Neural cell (in vitro differentiated cells): Measurements from ENCODE around the gene AKR1B15. TPM values are rescaled to one million over a fixed set of nuclear protein-coding genes. Genes with fewer than 3 reads are reported as not detected.

ENCODE experiments used
- H2AFZ ChIP-seq: fragments of 200-600, 300-800 bp; sonication (generic), shearing (Covaris generic); 2 replicates; pipeline ENCODE4 v1.6.0; 2014; ENCODE audit warnings: low read depth, mild to moderate bottlenecking, antibody characterized with exemption, low read length, moderate library complexity
- H3F3A ChIP-seq: fragments of 200-600 bp; shearing (Covaris generic); 2 replicates; pipeline ENCODE4 v1.6.1; 2016; ENCODE audit warnings: mild to moderate bottlenecking, moderate library complexity, mixed read lengths, antibody characterized with exemption, low read length; ENCODE audit not compliant: insufficient read depth, poor library complexity, severe bottlenecking
- H3K27ac ChIP-seq: fragments of 200-600, 300-800 bp; sonication (generic), shearing (Covaris generic); 2 replicates; pipeline ENCODE4 v1.5.1; 2014; ENCODE audit warnings: mild to moderate bottlenecking, low read length, moderate library complexity
- H3K27me3 ChIP-seq: fragments of 300-800, 200-600 bp; sonication (generic), shearing (Covaris generic); 2 replicates; pipeline ENCODE4 v1.6.0; 2014; ENCODE audit warnings: mild to moderate bottlenecking, low read depth, low read length, moderate library complexity; ENCODE audit not compliant: insufficient read depth
- H3K36me3 ChIP-seq: fragments of 300-800, 200-600 bp; sonication (generic), shearing (Covaris generic); 2 replicates; pipeline ENCODE4 v1.5.1; 2014; ENCODE audit warnings: mild to moderate bottlenecking, antibody characterized with exemption, low read length, moderate library complexity; ENCODE audit not compliant: insufficient read depth
- H3K4me2 ChIP-seq: fragments of 300-800, 200-600 bp; sonication (generic), shearing (Covaris generic); 2 replicates; pipeline ENCODE4 v1.6.0; 2014; ENCODE audit warnings: mild to moderate bottlenecking, low read length
- H3K4me3 ChIP-seq: fragments of 300-800, 200-600 bp; sonication (generic), shearing (Covaris generic); 2 replicates; pipeline ENCODE4 v1.5.1; 2014; ENCODE audit warnings: mild to moderate bottlenecking, low read length, moderate library complexity
- H3K79me2 ChIP-seq: fragments of 200-600 bp; shearing (Covaris generic); replicated peaks from 2 replicates; pipeline ENCODE4 v1.6.0; 2014; ENCODE audit warnings: mild to moderate bottlenecking, low read length, moderate library complexity; ENCODE audit not compliant: insufficient read depth
- H3K9ac ChIP-seq: fragments of 300-800, 200-600 bp; sonication (generic), shearing (Covaris generic); 2 replicates; pipeline ENCODE4 v1.6.1; 2016; ENCODE audit warnings: mild to moderate bottlenecking, low read length, mixed read lengths
- H3K9me2 ChIP-seq: fragments of 200-600 bp; shearing (Covaris generic); 2 replicates; pipeline ENCODE4 v1.6.1; 2016; ENCODE audit warnings: mild to moderate bottlenecking, low read length, mixed read lengths; ENCODE audit not compliant: insufficient read depth
- H3K9me3 ChIP-seq: fragments of 200-600, 300-800 bp; sonication (generic), shearing (Covaris generic); 2 replicates; pipeline ENCODE4 v1.6.1; 2016; ENCODE audit warnings: mild to moderate bottlenecking, mixed run types, low read length, moderate library complexity, mixed read lengths
- H4K20me1 ChIP-seq: fragments of 200-600 bp; shearing (Covaris generic); 2 replicates; pipeline ENCODE4 v1.6.1; 2016; ENCODE audit warnings: mild to moderate bottlenecking, mixed run types; ENCODE audit not compliant: insufficient read depth
- CTCF ChIP-seq: fragments of 450-650 bp; IDR thresholded peaks from 2 replicates; pipeline ENCODE4 v1.5.1; 2014; ENCODE audit warnings: antibody characterized with exemption, mild to moderate bottlenecking, moderate library complexity; ENCODE audit not compliant: poor library complexity, severe bottlenecking
- EP300 ChIP-seq: fragments of 450-650 bp; conservative IDR thresholded peaks from 2 replicates; pipeline ENCODE4 v1.6.1; 2014; ENCODE audit warnings: antibody characterized with exemption, mild to moderate bottlenecking, moderate library complexity; ENCODE audit not compliant: poor library complexity, severe bottlenecking
- EZH2 ChIP-seq: fragments of 200-600, 300-800 bp; shearing (Covaris generic), sonication (generic); IDR thresholded peaks from 2 replicates; pipeline ENCODE4 v1.6.1; 2014; ENCODE audit warnings: antibody characterized with exemption, low read length, borderline replicate concordance, mild to moderate bottlenecking; ENCODE audit not compliant: insufficient read depth, poor library complexity, severe bottlenecking
- MXI1 ChIP-seq: fragments of 450-650 bp; conservative IDR thresholded peaks from 2 replicates; pipeline ENCODE4 v1.6.1; 2014; ENCODE audit warnings: antibody characterized with exemption, mild to moderate bottlenecking; ENCODE audit not compliant: poor library complexity, severe bottlenecking
- POLR2AphosphoS5 ChIP-seq: IDR thresholded peaks from 2 replicates; pipeline ENCODE4 v1.6.1; 2012
- RAD21 ChIP-seq: fragments of 450-650 bp; conservative IDR thresholded peaks from 2 replicates; pipeline ENCODE4 v1.6.1; 2014; ENCODE audit warnings: antibody characterized with exemption, mild to moderate bottlenecking, moderate library complexity
- REST ChIP-seq: IDR thresholded peaks from 2 replicates; pipeline ENCODE4 v1.6.1; 2012; ENCODE audit warnings: borderline replicate concordance
- SMC3 ChIP-seq: fragments of 450-650 bp; conservative IDR thresholded peaks from 2 replicates; pipeline ENCODE4 v1.6.1; 2014; ENCODE audit warnings: antibody characterized with exemption, mild to moderate bottlenecking, moderate library complexity; ENCODE audit not compliant: poor library complexity
- TAF1 ChIP-seq: IDR thresholded peaks from 2 replicates; pipeline ENCODE4 v1.6.1; 2012; ENCODE audit warnings: low read depth
- polyA plus RNA-seq: library from polyadenylated mRNA; depleted of rRNA; stranded (reverse); fragments of >200 nt; gene quantifications from 2 replicates; pipeline ENCODE4 v1.2.3, GENCODE V29; 2014

AKR1B15 gene
- polyA plus RNA-seq, 1 donor from 2014 or later = not detected

DNA sequence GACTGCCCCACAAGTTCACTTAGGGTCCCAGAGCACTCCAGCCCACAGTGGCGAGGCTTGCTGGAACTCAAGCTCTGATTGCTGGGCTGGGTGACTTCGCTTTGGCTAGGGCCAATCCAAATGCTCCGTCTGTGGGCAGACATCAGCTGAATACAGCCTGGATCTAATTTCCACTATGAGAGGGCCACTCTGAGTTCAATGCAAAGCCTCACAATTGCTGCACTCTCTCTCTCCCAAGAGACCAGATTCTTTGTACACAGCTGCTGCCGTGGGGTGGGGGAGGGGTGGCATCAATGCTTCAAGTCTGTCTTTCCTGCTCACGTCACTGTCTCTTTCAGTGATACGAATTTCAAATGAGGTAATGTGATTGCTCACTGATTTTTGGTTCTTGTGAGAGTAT lies 50.5 kb downstream of the AKR1B15 start:
- no peaks in the 10 kb centered on the region for H3K27me3 ChIP-seq
- no peak overlapping the region for H2AFZ ChIP-seq
- H3K4me2 ChIP-seq = no peak overlapping the region
- no peaks in the 10 kb centered on the region for H3K9me3 ChIP-seq
- H3K4me3 ChIP-seq = no peak overlapping the region
- no peaks in the 10 kb centered on the region for H3K36me3 ChIP-seq
- H3K27ac ChIP-seq = peak overlapping the region; percentile 20
- H3K9me2 ChIP-seq = no peaks in the 10 kb centered on the region
- TF ChIP-seq RAD21 (no peak), MXI1 (no peak), REST (no peak), SMC3 (no peak), TAF1 (no peak), EZH2 (no peak), EP300 (no peak), POLR2AphosphoS5 (no peak), CTCF (no peak)
- no peaks in the 10 kb centered on the region for H3K79me2 ChIP-seq
- H4K20me1 ChIP-seq = no peaks in the 10 kb centered on the region
- H3K9ac ChIP-seq = no peak overlapping the region
- no peaks in the 10 kb centered on the region for H3F3A ChIP-seq

DNA sequence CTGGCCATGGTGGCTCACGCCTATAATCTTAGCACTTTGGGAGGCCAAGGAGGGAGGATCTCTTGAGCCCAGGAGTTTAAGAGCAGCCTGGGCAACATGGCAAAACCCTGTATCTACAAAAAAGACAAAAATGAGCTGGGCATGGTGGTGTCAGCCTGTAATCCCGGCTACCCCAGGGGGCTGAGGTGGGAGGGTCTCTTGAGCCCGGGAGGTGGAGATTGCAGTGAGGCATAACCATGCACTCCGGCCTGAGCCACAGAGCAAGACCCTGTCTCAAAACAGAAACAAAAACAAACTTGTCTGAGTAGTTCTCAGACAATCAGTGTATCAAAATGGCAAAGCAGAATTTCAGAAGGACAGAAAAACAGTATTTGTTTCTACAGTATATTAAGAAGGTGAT lies 52.5 kb downstream of the AKR1B15 start:
- no peaks in the 10 kb centered on the region for H3K27me3 ChIP-seq
- H3F3A ChIP-seq = no peaks in the 10 kb centered on the region
- no peak for TF ChIP-seq RAD21
- no peak for TF ChIP-seq SMC3
- no peak for TF ChIP-seq CTCF
- TF ChIP-seq EZH2 = no peak
- no peaks in the 10 kb centered on the region for H3K36me3 ChIP-seq
- no peaks in the 10 kb centered on the region for H3K9me3 ChIP-seq
- no peak overlapping the region for H3K4me2 ChIP-seq
- no peak overlapping the region for H3K9ac ChIP-seq
- H3K27ac ChIP-seq = no peak overlapping the region
- no peaks in the 10 kb centered on the region for H3K79me2 ChIP-seq
- H4K20me1 ChIP-seq = no peaks in the 10 kb centered on the region
- H2AFZ ChIP-seq = no peak overlapping the region
- H3K4me3 ChIP-seq = no peak overlapping the region
- H3K9me2 ChIP-seq = no peaks in the 10 kb centered on the region
